Measurements from ENCODE around the gene CAMK2A.

The CAMK2A gene

GRCh38 chr5:150289551-150290390, at the start of gene CAMK2A:
Gene CAMK2A, minus strand, starts transcription at chr5:150289773. Its CDS starts 148 bp downstream, at chr5:150289625.
- DNase-seq: peak; percentile 11 to 36

GRCh38 chr5:150339165-150339564, 49.6 kb upstream of the CAMK2A start:
- DNase-seq: no peak

- DNase-seq: no peak
Measured at GRCh38 chr5:150338546-150338945, 49.0 kb upstream of the CAMK2A start.

- DNase-seq: no peak
Measured at GRCh38 chr5:150335778-150336177, 46.2 kb upstream of the CAMK2A start.

- no peak for DNase-seq
Measured at GRCh38 chr5:150333400-150333799, 43.8 kb upstream of the CAMK2A start.

GRCh38 chr5:150329881-150330876, 40.6 kb upstream of the CAMK2A start:
- no peak for DNase-seq

GRCh38 chr5:150329038-150329437, 39.5 kb upstream of the CAMK2A start:
- no peak for DNase-seq

GRCh38 chr5:150328515-150328914, 38.9 kb upstream of the CAMK2A start:
- no peak for DNase-seq

- no peak for DNase-seq
Measured at GRCh38 chr5:150327139-150327538, 37.6 kb upstream of the CAMK2A start.

- no peak for DNase-seq
Measured at GRCh38 chr5:150326707-150327106, 37.1 kb upstream of the CAMK2A start.

GRCh38 chr5:150325426-150325825, 35.9 kb upstream of the CAMK2A start:
- DNase-seq: no peak

GRCh38 chr5:150323819-150324218, 34.2 kb upstream of the CAMK2A start:
- DNase-seq: no peak

- no peak for DNase-seq
Measured at GRCh38 chr5:150323092-150323491, 33.5 kb upstream of the CAMK2A start.

GRCh38 chr5:150322202-150322601, 32.6 kb upstream of the CAMK2A start:
- no peak for DNase-seq

- no peak for DNase-seq
Measured at GRCh38 chr5:150321784-150322183, 32.2 kb upstream of the CAMK2A start.

GRCh38 chr5:150321211-150321610, 31.6 kb upstream of the CAMK2A start:
- DNase-seq: no peak

GRCh38 chr5:150320044-150320613, 30.6 kb upstream of the CAMK2A start:
- DNase-seq: no peak

GRCh38 chr5:150319484-150319790, 29.9 kb upstream of the CAMK2A start:
- no peak for DNase-seq

- DNase-seq: no peak
Measured at GRCh38 chr5:150318613-150319483, 29.3 kb upstream of the CAMK2A start.

GRCh38 chr5:150317048-150318003, 27.8 kb upstream of the CAMK2A start:
- no peak for DNase-seq

- DNase-seq: no peak
Measured at GRCh38 chr5:150316320-150316719, 26.7 kb upstream of the CAMK2A start.

All from NCI-H1930 (cell line).